Prostate gland (tissue), 2 donors: ENCODE results near the gene KCNS1. TPM values are rescaled to one million over a fixed set of nuclear protein-coding genes. Genes with fewer than 3 reads are reported as not detected.
A peak's percentile ranks its signal among the peaks of the same experiment; 100 is the strongest.

Source experiments
- DNase-seq: peaks from one replicate; pipeline ENCODE4 v3.0.0-alpha.2; 2019; ENCODE audit warnings: low spot score
- H3K27ac ChIP-seq, 2 donors: fragments of 200-600 bp; sonication (generic); 2 replicates each; pipeline ENCODE4 v1.5.1; 2017 to 2019
- H3K27me3 ChIP-seq: fragments of 200-600 bp; sonication (generic); replicated peaks from 2 replicates; pipeline ENCODE4 v1.5.1; 2019; ENCODE audit not compliant: insufficient read depth
- H3K36me3 ChIP-seq, 2 donors: fragments of 200-600 bp; sonication (generic); 1 replicate in 1 of 2; 2 replicates in 1 of 2; pipeline versions ENCODE4 v1.5.1 to v1.8.1; 2017 to 2019
- H3K4me1 ChIP-seq: fragments of 200-600 bp; sonication (generic); replicated peaks from 2 replicates; pipeline ENCODE4 v1.5.1; 2019
- H3K4me3 ChIP-seq, 2 donors: fragments of 200-600 bp; sonication (generic); 2 replicates each; pipeline ENCODE4 v1.5.1; 2017 to 2019
- H3K9me3 ChIP-seq: fragments of 200-600 bp; sonication (generic); 2 replicates; pipeline ENCODE4 v1.5.1; 2017
- CTCF ChIP-seq, 4 experiments: fragments of 200-600 bp in 2 of 4; fragments of 450-650 bp in 2 of 4; sonication (generic) in 2 of 4; IDR thresholded peaks; 1 replicate in 3 of 4; 2 replicates in 1 of 4; pipeline ENCODE4 v1.5.1; 2016 to 2019; ENCODE audit warnings: antibody characterized with exemption in 4 of 4, mild to moderate bottlenecking in 2 of 4, moderate library complexity in 2 of 4
- POLR2A ChIP-seq: fragments of 450-650 bp; IDR thresholded peaks from one replicate; pipeline ENCODE4 v1.6.1; 2016; ENCODE audit warnings: antibody characterized with exemption, mild to moderate bottlenecking
- POLR2AphosphoS5 ChIP-seq: sonication (generic); formaldehyde crosslinking; IDR thresholded peaks from one replicate; pipeline ENCODE4 v1.6.1; 2017; ENCODE audit warnings: antibody characterized with exemption
- WGBS: methylation state at CpG from one replicate; pipeline ENCODE4 v1.1.5; 2018; 5-methylcytosine and 5-hydroxymethylcytosine counted together
- intact Hi-C: fragments of 100-400 bp; cut with DNase I; formaldehyde crosslinking; loops from one replicate; pipeline ENCODE4 v1.14.2; 2022
- total RNA-seq, 2 donors: library from RNA; depleted of rRNA; stranded (reverse); fragments of >200 nt; gene quantifications; one replicate each; pipeline ENCODE4 v1.1.0, GENCODE V29; 2016

KCNS1 gene
- total RNA-seq, 2 donors from 2014 or later: 0.09 to 4.7 TPM

GRCh38 chr20:45098103-45098773, 2.7 kb downstream of the KCNS1 start:
- no peak for DNase-seq
- H3K4me3 ChIP-seq: peak overlapping the region in 1 of 2 donors; percentile 10
- intact Hi-C loops: loop anchor here (5.0 kb wide), 3 partner anchors 56 to 194 kb away; no protein-coding TSS in a partner anchor
- peaks cover 3% of the 10 kb centered on the region for H3K27me3 ChIP-seq
- TF ChIP-seq POLR2AphosphoS5: no peak
- TF ChIP-seq POLR2A: no peak
- peak in 1 of 4 experiments; percentile 18 for TF ChIP-seq CTCF (IDR thresholded peaks at IDR 0.05)
- no peak overlapping the region for H3K27ac ChIP-seq
- 4% methylated on average over 40 of the region's 91 CpGs for WGBS
- H3K9me3 ChIP-seq: no peaks in the 10 kb centered on the region
- H3K36me3 ChIP-seq: no peaks in the 10 kb centered on the region
- H3K4me1 ChIP-seq: peaks cover 5% of the 10 kb centered on the region

DNA sequence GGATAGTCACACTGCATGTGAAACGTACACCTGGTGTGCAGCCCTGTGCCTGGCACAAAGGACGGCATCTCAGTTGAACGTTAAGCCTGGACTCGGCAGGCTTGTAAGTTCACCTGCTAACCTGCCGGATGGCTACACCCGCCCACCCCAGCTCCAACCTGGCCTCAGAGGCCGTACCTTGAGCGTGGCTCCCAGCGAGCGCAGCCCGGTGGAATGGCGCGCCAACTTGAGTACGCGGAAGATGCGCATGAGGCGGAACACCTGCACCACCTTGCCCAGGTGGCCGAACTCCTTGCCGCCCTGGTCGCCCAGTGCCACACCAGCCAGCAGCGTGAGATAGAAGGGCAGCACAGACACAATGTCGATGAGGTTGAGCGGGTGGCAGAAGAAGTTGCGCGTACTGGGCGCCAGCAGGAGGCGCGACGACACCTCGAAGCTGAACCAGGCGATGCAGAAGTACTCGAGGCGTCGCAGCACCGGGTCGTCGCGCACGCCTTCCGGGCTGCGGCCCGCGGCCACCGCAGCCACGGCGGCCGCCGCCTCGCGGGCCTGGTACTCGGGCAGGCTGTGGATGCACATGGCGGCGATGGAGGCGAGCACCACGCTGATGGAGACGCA, 3.3 kb downstream of the KCNS1 start:
- 32% methylated on average over 55 of the region's 56 CpGs for WGBS
- no peaks in the 10 kb centered on the region for H3K36me3 ChIP-seq
- intact Hi-C loops: loop anchor here (5.0 kb wide), 3 partner anchors 55 to 195 kb away; no protein-coding TSS in a partner anchor
- H3K4me3 ChIP-seq: peak overlapping the region in 1 of 2 donors; percentile 10
- TF ChIP-seq POLR2A (no peak), CTCF (IDR thresholded peaks at IDR 0.05) (peak in 2 of 4 experiments; percentile 43 to 54)
- no peaks in the 10 kb centered on the region for H3K9me3 ChIP-seq
- no peak overlapping the region for H3K27ac ChIP-seq
- peaks cover 3% of the 10 kb centered on the region for H3K27me3 ChIP-seq
- no peak for DNase-seq
- peaks cover 5% of the 10 kb centered on the region for H3K4me1 ChIP-seq

DNA sequence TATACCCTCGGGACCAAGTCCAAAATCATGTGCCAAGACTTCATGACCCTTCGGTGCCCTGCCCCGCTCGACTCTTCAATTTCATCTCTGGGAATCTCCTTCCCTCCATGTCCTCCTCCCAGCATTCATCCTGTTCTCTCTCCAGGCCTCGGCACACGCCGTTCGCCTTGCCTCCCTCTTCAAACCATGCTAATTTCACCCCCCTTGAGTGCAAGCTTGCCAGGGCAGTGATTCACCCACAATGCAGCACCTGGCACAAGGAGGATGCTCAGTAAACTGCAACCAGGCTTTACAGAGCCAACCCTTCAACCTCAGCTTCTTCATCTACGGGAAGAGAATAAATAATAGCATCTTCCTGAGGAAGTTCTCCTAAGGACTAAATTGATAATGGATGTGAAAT, 4.1 kb downstream of the KCNS1 start:
- no peaks in the 10 kb centered on the region for H3K9me3 ChIP-seq
- intact Hi-C loops: loop anchor here (5.0 kb wide), 3 partner anchors 54 to 196 kb away; no protein-coding TSS in a partner anchor
- no peak overlapping the region for H3K27ac ChIP-seq
- TF ChIP-seq CTCF (IDR thresholded peaks at IDR 0.05) (no peak), POLR2A (no peak), POLR2AphosphoS5 (no peak)
- no peak for DNase-seq
- no peak overlapping the region for H3K4me3 ChIP-seq
- H3K4me1 ChIP-seq: peaks cover 5% of the 10 kb centered on the region
- H3K36me3 ChIP-seq: no peaks in the 10 kb centered on the region
- peaks cover 3% of the 10 kb centered on the region for H3K27me3 ChIP-seq
- 80% methylated on average over 9 of the region's 9 CpGs for WGBS

GRCh38 chr20:45095805-45096238, 5.1 kb downstream of the KCNS1 start:
- Histone ChIP-seq H3K4me1 (peaks cover 5% of the 10 kb centered on the region), H3K4me3 (no peak overlapping the region), H3K27me3 (peaks cover 3% of the 10 kb centered on the region), H3K36me3 (no peaks in the 10 kb centered on the region), H3K9me3 (no peaks in the 10 kb centered on the region), H3K27ac (no peak overlapping the region)
- intact Hi-C loops: loop anchor here (5.0 kb wide), 3 partner anchors 54 to 196 kb away; no protein-coding TSS in a partner anchor
- DNase-seq: peak; percentile 60
- 4% methylated on average over 7 of the region's 7 CpGs for WGBS
- TF ChIP-seq POLR2AphosphoS5: peak; percentile 12
- no peak for TF ChIP-seq POLR2A
- TF ChIP-seq CTCF (IDR thresholded peaks at IDR 0.05): peak; percentile 44 to 81 (median 61)
